Stimulated activated naive B cell treated with anti-CD40 and anti-IgM and Interleukin-4, amounts not matched to agents 10 μg/mL and 1 μg/mL and 100 μg/mL, for 72 hours (primary cell): ENCODE data around the gene BABAM2.
A peak's percentile ranks its signal among the peaks of the same experiment; 100 is the strongest.
"Not testable (repeated sequence)": the region's sequence is repeated elsewhere in the genome, so short reads cannot be mapped to it uniquely, and the experiment has no call there.

Experiments used
- ATAC-seq, 2 donors: fragments of 150-1000 bp; cut with Tn5 transposase; replicated peaks; 2 replicates each; pipeline ENCODE4 v1.10.0; 2021; ENCODE audit warnings: moderate library complexity in 1 of 2
- DNase-seq: peaks from one replicate; pipeline ENCODE4 v3.0.0; 2021
- H3K27ac Mint-ChIP-seq: one replicate; pipeline ENCODE4 v1.8.0; 2022; ENCODE audit warnings: mild to moderate bottlenecking, mixed read lengths
- H3K27me3 Mint-ChIP-seq, 2 donors: one replicate each; pipeline ENCODE4 v1.8.0; 2022; ENCODE audit warnings: mixed read lengths in 2 of 2
- H3K36me3 Mint-ChIP-seq, 2 donors: one replicate each; pipeline ENCODE4 v1.8.0; 2022; ENCODE audit warnings: mixed read lengths in 2 of 2, mild to moderate bottlenecking in 1 of 2
- H3K4me1 Mint-ChIP-seq, 2 donors: one replicate each; pipeline ENCODE4 v1.8.0; 2022; ENCODE audit warnings: mixed read lengths in 2 of 2, mild to moderate bottlenecking in 1 of 2
- H3K4me3 Mint-ChIP-seq, 2 donors: one replicate each; pipeline ENCODE4 v1.8.0; 2022; ENCODE audit warnings: mild to moderate bottlenecking in 2 of 2, mixed read lengths in 2 of 2, moderate library complexity in 1 of 2
- H3K9me3 Mint-ChIP-seq, 2 donors: one replicate each; pipeline ENCODE4 v1.8.0; 2022; ENCODE audit warnings: mixed read lengths in 2 of 2, mild to moderate bottlenecking in 1 of 2

Gene BABAM2

GRCh38 chr2:27996156-27996922 lies 105.8 kb downstream of the BABAM2 start:
- H3K4me1 Mint-ChIP-seq = peaks cover 2 to 8% of the 10 kb centered on the region in 2 donors
- DNase-seq = no peak
- no peak overlapping the region for H3K4me3 Mint-ChIP-seq
- no peaks in the 10 kb centered on the region for H3K27me3 Mint-ChIP-seq
- no peak for ATAC-seq
- no peak overlapping the region for H3K27ac Mint-ChIP-seq
- peaks cover 5 to 9% of the 10 kb centered on the region in 2 donors for H3K9me3 Mint-ChIP-seq
- peaks cover 29 to 42% of the 10 kb centered on the region in 2 donors for H3K36me3 Mint-ChIP-seq

DNA sequence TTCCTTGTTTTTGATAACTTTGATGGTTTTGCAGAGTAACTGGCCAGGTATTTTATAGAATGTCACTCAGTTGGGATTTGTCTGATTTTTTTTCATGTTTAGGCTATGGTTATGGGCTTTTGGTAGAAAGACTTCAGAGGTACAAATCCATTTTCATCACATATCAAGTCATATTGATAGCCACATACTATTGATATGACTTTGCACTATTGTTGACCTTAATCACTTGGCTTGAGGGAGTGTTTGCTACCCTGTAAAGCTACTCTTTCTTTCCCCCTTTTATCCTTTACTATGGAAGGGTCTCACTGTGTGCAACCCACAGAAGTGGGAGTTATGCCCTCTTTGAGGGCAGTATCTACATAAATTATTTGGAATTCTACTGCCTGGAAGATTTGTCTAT lies 109.8 kb downstream of the BABAM2 start:
- no peaks in the 10 kb centered on the region for H3K27me3 Mint-ChIP-seq
- H3K4me1 Mint-ChIP-seq = peaks cover 10 to 26% of the 10 kb centered on the region in 2 donors
- DNase-seq = no peak
- no peak overlapping the region for H3K4me3 Mint-ChIP-seq
- peaks cover 21 to 29% of the 10 kb centered on the region in 2 donors for H3K36me3 Mint-ChIP-seq
- H3K27ac Mint-ChIP-seq = no peak overlapping the region
- no peak for ATAC-seq
- H3K9me3 Mint-ChIP-seq = peaks cover 0 to 6% of the 10 kb centered on the region in 2 donors

GRCh38 chr2:28002181-28002580 lies 111.7 kb downstream of the BABAM2 start:
- no peak for ATAC-seq

DNA sequence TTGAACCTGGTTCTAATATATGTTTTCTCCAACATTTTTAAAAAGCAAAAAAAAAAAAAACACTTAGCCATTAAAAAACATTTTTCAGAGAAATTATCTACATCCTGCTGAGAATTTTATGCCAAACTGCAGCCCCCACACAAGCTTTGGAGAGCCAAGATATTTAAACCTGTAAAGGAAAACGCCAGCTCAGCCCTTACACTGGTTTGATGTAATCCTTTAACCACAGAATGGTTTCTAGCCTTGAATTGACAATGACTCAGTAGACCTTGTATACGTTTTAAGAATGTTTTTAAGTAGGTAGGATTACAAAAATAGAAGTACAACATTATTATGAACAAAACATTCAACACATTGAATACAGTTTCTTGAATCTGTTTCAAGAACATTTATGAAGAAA lies 113.6 kb downstream of the BABAM2 start:
- Mint-ChIP-seq H3K36me3 (peaks cover 11 to 24% of the 10 kb centered on the region in 2 donors), H3K27ac (peak overlapping the region; percentile 42), H3K4me3 (no peak overlapping the region), H3K9me3 (peaks cover 0 to 6% of the 10 kb centered on the region in 2 donors), H3K27me3 (no peaks in the 10 kb centered on the region), H3K4me1 (peaks cover 10 to 26% of the 10 kb centered on the region in 2 donors)
- DNase-seq = no peak
- ATAC-seq = no peak

More at GRCh38 chr2:28002181-28002580, 111.7 kb downstream of the BABAM2 start:
- peaks cover 8 to 15% of the 10 kb centered on the region in 2 donors for H3K36me3 Mint-ChIP-seq
- H3K27ac Mint-ChIP-seq = no peak overlapping the region
- H3K27me3 Mint-ChIP-seq = no peaks in the 10 kb centered on the region
- no peak overlapping the region for H3K4me3 Mint-ChIP-seq
- H3K4me1 Mint-ChIP-seq = peaks cover 10 to 26% of the 10 kb centered on the region in 2 donors
- DNase-seq = no peak
- peaks cover 0 to 6% of the 10 kb centered on the region in 2 donors for H3K9me3 Mint-ChIP-seq

DNA sequence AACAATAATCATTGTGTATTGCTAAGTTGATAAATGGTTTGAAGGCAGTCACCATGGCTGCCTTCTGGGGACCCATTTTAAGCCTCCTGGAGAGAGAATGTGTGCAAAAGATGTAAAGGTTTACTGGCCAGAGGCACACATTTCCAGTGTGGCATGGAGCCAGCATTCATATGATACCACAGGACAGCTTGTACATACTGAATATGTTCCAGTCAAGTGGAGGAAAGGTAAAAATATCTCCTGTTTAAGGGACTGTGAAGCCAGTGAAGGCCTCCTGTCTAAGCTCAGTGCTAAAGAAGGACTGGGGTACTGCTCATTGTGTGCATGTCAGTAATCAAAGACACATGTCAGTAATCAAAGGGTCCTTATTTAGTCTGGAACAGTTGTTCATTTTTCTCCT lies 119.2 kb downstream of the BABAM2 start:
- Mint-ChIP-seq H3K4me1 (peaks cover 4 to 6% of the 10 kb centered on the region in 2 donors), H3K36me3 (peaks cover 8 to 13% of the 10 kb centered on the region in 2 donors), H3K9me3 (no peaks in the 10 kb centered on the region), H3K27ac (no peak overlapping the region), H3K4me3 (no peak overlapping the region), H3K27me3 (no peaks in the 10 kb centered on the region)
- ATAC-seq = no peak
- DNase-seq = no peak

DNA sequence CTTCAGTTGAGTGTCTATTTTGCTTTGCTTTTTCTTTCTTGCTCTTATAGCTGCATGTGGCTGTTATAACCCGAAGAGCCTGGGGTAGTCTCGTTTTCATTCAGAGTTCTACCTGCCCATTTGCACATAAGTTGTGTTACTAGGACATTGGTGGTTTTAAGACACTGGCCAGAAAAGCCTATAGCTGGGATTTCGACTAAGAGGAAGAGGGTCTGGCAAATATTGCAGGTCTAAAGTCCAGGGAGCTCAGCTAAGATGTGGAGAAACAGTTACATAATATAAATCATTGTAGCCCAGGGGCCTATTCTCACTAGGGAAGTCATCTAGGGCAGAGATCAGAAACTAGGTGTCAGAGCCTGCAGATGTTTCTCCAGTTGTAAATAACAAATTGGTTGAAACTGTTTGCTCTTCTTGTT lies 120.8 kb downstream of the BABAM2 start:
- Mint-ChIP-seq H3K27me3 (no peaks in the 10 kb centered on the region), H3K27ac (no peak overlapping the region), H3K4me3 (no peak overlapping the region), H3K4me1 (peaks cover 4 to 6% of the 10 kb centered on the region in 2 donors), H3K9me3 (peaks cover 0 to 2% of the 10 kb centered on the region in 2 donors), H3K36me3 (peaks cover 16 to 21% of the 10 kb centered on the region in 2 donors)
- ATAC-seq (no peak), DNase-seq (no peak)

DNA sequence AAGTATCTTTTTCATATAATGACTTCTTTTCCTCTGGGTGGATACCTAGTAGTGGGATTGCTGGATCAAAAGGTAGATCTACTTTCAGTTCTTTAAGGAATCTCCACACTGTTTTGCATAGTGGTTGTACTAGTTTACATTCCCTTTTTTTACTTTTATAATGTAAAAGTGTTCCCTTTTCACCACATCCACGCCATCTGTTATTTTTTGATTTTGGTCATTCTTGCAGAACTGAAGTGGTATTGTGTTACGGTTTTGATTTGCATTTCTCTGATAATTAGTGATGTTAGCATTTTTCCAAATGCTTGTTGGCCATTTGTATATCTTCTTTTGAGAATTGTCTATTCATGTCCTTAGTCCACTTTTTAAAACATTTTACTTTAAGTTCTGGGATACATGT lies 127.9 kb downstream of the BABAM2 start:
- H3K27ac Mint-ChIP-seq, H3K27me3 Mint-ChIP-seq, H3K4me1 Mint-ChIP-seq, H3K4me3 Mint-ChIP-seq, DNase-seq, H3K9me3 Mint-ChIP-seq, ATAC-seq: not testable (repeated sequence)
- peaks cover 13 to 28% of the 10 kb centered on the region in 2 donors for H3K36me3 Mint-ChIP-seq

DNA sequence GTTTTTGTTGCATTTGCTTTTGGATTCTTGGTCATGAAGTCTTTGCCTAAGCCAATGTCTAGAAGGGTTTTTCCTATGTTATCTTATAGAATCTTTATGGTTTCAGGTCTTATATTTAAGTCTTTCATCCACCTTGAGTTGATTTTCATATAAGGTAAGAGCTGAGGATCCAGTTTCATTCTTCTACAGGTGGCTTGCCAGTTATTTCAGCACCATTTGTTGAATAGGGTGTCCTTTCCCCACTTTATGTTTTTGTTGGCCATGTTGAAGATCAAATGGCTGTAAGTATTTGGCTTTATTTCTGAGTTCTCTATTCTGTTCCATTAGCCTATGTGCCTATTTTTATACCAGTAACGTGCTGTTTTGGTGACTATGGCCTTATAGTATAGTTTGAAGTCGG lies 129.0 kb downstream of the BABAM2 start:
- peak overlapping the region; percentile 49 for H3K27ac Mint-ChIP-seq
- H3K36me3 Mint-ChIP-seq = peaks cover 11 to 28% of the 10 kb centered on the region in 2 donors
- not testable (repeated sequence) for H3K4me3 Mint-ChIP-seq, H3K9me3 Mint-ChIP-seq, H3K4me1 Mint-ChIP-seq, DNase-seq, H3K27me3 Mint-ChIP-seq, ATAC-seq

GRCh38 chr2:28021898-28022297 lies 131.4 kb downstream of the BABAM2 start:
- no peaks in the 10 kb centered on the region for H3K27me3 Mint-ChIP-seq
- ATAC-seq = no peak
- peaks cover 3% of the 10 kb centered on the region in 2 donors for H3K9me3 Mint-ChIP-seq
- no peak for DNase-seq
- H3K36me3 Mint-ChIP-seq = peaks cover 15 to 39% of the 10 kb centered on the region in 2 donors
- no peak overlapping the region for H3K4me3 Mint-ChIP-seq
- H3K4me1 Mint-ChIP-seq = peaks cover 0 to 2% of the 10 kb centered on the region in 2 donors
- peak overlapping the region; percentile 4 for H3K27ac Mint-ChIP-seq

DNA sequence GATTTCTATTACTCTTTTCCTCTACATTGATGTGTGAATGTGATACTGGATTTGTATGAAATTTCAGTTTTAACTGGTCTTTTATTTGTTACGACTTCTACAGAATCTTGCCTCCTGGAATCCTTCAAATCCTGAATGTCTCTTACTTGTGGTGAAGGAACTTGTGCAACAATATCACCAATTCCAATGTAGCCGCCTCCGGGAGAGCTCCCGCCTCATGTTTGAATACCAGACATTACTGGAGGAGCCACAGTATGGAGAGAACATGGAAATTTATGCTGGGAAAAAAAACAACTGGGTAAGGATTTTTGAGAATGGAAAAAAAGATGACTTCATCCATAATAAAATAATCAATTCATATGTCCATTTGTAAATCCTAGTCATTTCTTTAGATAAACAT lies 134.6 kb downstream of the BABAM2 start:
- DNase-seq (no peak), ATAC-seq (no peak)
- Mint-ChIP-seq H3K27ac (no peak overlapping the region), H3K27me3 (no peaks in the 10 kb centered on the region), H3K36me3 (peaks cover 28 to 48% of the 10 kb centered on the region in 2 donors), H3K9me3 (peaks cover 3 to 4% of the 10 kb centered on the region in 2 donors), H3K4me1 (peaks cover 0 to 2% of the 10 kb centered on the region in 2 donors), H3K4me3 (no peak overlapping the region)

DNA sequence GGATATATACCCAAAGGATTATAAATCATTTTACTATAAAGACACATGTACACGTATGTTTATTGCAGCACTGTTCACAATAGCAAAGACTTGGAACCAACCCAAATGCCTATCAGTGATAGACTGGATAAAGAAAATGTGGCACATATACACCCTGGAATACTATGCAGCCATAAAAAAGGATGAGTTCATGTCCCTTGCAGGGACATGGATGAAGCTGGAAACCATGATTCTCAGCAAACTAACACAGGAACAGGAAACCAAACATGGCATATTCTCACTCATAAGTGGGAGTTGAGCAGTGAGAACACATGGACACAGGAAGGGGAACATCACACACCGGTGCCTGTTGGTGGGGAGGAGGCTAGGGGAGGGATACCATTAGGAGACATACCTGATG lies 135.7 kb downstream of the BABAM2 start:
- not testable (repeated sequence) for H3K4me1 Mint-ChIP-seq, H3K9me3 Mint-ChIP-seq, H3K27me3 Mint-ChIP-seq, ATAC-seq, H3K4me3 Mint-ChIP-seq, H3K27ac Mint-ChIP-seq, DNase-seq
- H3K36me3 Mint-ChIP-seq = peaks cover 28 to 51% of the 10 kb centered on the region in 2 donors

DNA sequence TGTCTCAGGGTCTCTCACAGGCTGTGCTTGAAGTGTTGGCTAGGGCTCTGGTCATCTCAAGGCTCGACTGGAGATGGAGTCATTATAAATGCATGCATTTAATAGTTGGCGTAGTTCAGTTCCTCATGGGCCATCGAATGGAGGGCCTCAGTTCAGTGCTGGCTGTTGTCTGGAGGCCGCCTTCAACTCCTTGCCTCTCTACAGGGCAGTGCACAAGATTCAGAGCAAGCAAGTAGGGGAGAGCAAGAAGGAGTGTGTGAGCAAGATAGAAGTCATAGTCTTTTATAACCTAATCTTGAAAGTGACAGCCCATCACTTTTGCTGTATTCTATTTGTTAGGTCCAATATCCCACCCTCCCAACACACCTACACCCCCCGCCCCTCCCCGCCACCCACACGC lies 137.5 kb downstream of the BABAM2 start:
- Mint-ChIP-seq H3K4me1 (peaks cover 0 to 2% of the 10 kb centered on the region in 2 donors), H3K4me3 (no peak overlapping the region), H3K27ac (peak overlapping the region; percentile 37), H3K27me3 (no peaks in the 10 kb centered on the region), H3K36me3 (peaks cover 34 to 42% of the 10 kb centered on the region in 2 donors), H3K9me3 (peaks cover 3 to 4% of the 10 kb centered on the region in 2 donors)
- ATAC-seq = no peak
- DNase-seq = no peak

GRCh38 chr2:28030600-28030999 lies 140.1 kb downstream of the BABAM2 start:
- no peak overlapping the region for H3K4me3 Mint-ChIP-seq
- no peak overlapping the region for H3K27ac Mint-ChIP-seq
- H3K9me3 Mint-ChIP-seq = peaks cover 3 to 4% of the 10 kb centered on the region in 2 donors
- peaks cover 27 to 38% of the 10 kb centered on the region in 2 donors for H3K36me3 Mint-ChIP-seq
- ATAC-seq = no peak
- peaks cover 0 to 3% of the 10 kb centered on the region in 2 donors for H3K4me1 Mint-ChIP-seq
- no peak for DNase-seq
- no peaks in the 10 kb centered on the region for H3K27me3 Mint-ChIP-seq

DNA sequence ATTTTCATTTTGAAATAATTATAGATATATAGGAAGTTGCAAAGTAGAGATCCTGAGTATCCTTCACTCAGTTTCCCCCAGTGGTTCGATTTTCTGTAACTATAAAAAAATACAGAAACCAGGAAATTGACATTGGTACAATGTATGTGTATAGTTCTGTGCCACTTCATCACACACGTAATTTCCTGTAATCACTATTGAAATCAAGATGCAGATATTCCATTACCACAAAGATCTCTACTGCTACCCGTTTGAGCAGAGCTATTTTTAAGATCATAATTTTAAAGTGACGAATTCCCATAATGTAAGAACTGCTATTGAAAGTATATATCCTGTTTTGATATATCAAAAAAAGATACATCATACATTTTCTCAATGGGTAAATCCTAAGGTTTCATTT lies 142.3 kb downstream of the BABAM2 start:
- Mint-ChIP-seq H3K4me1 (peaks cover 0 to 5% of the 10 kb centered on the region in 2 donors), H3K9me3 (no peaks in the 10 kb centered on the region), H3K36me3 (peaks cover 13 to 19% of the 10 kb centered on the region in 2 donors), H3K4me3 (no peak overlapping the region), H3K27me3 (no peaks in the 10 kb centered on the region), H3K27ac (no peak overlapping the region)
- ATAC-seq (no peak), DNase-seq (no peak)

DNA sequence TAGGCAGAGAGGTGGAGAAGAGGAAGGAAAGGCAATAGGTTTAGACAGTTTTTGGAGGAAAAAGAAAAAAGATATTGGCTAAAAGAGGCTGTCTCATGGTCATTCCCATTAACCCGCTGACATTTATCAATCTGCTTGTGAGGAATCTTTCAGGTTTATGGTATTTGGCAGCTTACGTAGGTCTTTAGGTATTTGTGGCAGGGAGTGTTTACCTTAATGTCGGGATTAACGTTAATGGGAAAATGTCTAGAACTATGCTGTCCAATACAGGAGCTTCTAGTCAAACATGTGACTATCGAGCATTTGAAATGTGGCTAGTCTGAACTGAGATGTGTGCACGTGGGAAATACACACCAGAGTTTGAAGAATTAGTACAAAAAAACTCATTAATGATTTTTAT lies 144.2 kb downstream of the BABAM2 start:
- peaks cover 6 to 11% of the 10 kb centered on the region in 2 donors for H3K36me3 Mint-ChIP-seq
- no peak overlapping the region for H3K4me3 Mint-ChIP-seq
- H3K4me1 Mint-ChIP-seq = peaks cover 0 to 5% of the 10 kb centered on the region in 2 donors
- H3K9me3 Mint-ChIP-seq = no peaks in the 10 kb centered on the region
- H3K27me3 Mint-ChIP-seq = no peaks in the 10 kb centered on the region
- ATAC-seq = no peak
- H3K27ac Mint-ChIP-seq = no peak overlapping the region
- DNase-seq = no peak
